Nasal cavity respiratory epithelium epithelial cell of viscerocranial mucosa (primary cell): Measurements from ENCODE around the gene MCTP2. TPM values are rescaled to one million over a fixed set of nuclear protein-coding genes. Genes with fewer than 3 reads are reported as not detected.

Source experiments
- total RNA-seq: library from RNA; depleted of rRNA; stranded (reverse); fragments of >200 nt; gene quantifications from 2 replicates; pipeline ENCODE4 v1.2.3, GENCODE V29; 2014

The MCTP2 gene, protein sequence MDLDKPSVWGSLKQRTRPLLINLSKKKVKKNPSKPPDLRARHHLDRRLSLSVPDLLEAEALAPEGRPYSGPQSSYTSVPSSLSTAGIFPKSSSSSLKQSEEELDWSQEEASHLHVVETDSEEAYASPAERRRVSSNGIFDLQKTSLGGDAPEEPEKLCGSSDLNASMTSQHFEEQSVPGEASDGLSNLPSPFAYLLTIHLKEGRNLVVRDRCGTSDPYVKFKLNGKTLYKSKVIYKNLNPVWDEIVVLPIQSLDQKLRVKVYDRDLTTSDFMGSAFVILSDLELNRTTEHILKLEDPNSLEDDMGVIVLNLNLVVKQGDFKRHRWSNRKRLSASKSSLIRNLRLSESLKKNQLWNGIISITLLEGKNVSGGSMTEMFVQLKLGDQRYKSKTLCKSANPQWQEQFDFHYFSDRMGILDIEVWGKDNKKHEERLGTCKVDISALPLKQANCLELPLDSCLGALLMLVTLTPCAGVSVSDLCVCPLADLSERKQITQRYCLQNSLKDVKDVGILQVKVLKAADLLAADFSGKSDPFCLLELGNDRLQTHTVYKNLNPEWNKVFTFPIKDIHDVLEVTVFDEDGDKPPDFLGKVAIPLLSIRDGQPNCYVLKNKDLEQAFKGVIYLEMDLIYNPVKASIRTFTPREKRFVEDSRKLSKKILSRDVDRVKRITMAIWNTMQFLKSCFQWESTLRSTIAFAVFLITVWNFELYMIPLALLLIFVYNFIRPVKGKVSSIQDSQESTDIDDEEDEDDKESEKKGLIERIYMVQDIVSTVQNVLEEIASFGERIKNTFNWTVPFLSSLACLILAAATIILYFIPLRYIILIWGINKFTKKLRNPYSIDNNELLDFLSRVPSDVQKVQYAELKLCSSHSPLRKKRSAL
- 20.5 and 28.4 TPM in 2 replicates for total RNA-seq

DNA sequence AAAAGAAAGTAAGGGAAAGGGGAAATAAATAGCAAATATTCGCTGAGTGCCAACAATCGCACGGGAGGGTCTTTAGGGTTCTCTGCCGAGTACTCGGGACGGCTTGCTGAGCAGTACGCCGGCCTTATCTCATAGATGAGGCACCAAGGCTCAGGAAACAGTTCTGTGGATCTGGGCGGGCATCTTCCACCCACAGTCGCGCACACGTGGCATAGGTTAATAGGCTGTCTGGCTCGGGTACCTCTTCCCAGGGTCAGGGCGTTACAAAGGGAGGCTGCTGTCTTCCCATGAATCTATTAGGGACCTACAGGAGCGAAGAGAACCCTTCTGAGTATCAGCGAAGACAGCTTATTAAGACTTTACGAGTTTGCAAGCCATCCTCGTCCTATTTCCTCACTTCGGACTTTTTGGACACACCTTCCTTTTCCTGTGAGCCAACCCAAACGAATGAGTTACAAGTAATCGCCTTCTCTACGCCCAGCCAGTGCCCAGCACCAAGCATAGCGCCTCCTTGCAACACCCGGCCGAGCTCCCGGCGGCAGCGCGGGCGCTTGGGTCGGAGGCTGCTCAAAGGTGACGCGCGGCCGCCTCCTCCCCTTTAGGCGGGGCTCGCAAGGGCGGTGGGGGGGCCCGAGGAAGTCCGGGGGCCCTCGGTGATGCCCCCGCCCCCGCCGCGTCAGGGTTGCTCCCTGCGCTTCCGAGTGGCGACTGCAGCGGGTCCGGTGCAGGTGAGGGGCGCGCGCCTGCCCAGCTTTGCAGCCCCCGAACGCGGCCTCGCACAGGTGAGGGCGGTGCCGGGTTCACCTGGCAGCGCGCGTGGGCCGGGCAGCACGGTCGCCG is at the start of gene MCTP2:
MCTP2 (plus strand) TSS at position 679 of the 840 bp plus-strand sequence. CDS start 66,705 bp downstream, outside the sequence.

